Measurements from ENCODE around the gene DCDC1.
A peak's percentile ranks its signal among the peaks of the same experiment; 100 is the strongest.

The DCDC1 gene

GRCh38 chr11:31173926-31174680, 195.4 kb downstream of the DCDC1 start:
- H3K27me3 Mint-ChIP-seq (ENCODE audit: low read depth): no peaks in the 10 kb centered on the region
- H3K4me3 Mint-ChIP-seq: no peak overlapping the region

GRCh38 chr11:31160504-31161422, 208.8 kb downstream of the DCDC1 start:
- H3K27me3 Mint-ChIP-seq (ENCODE audit: low read depth): peaks cover 4% of the 10 kb centered on the region
- no peak overlapping the region for H3K27ac Mint-ChIP-seq
- no peaks in the 10 kb centered on the region for H3K4me1 Mint-ChIP-seq
- H3K36me3 Mint-ChIP-seq (ENCODE audit: low read depth): no peaks in the 10 kb centered on the region
- H3K9me3 Mint-ChIP-seq: no peaks in the 10 kb centered on the region
- H3K4me3 Mint-ChIP-seq: no peak overlapping the region
- TF ChIP-seq, protein P1, sequence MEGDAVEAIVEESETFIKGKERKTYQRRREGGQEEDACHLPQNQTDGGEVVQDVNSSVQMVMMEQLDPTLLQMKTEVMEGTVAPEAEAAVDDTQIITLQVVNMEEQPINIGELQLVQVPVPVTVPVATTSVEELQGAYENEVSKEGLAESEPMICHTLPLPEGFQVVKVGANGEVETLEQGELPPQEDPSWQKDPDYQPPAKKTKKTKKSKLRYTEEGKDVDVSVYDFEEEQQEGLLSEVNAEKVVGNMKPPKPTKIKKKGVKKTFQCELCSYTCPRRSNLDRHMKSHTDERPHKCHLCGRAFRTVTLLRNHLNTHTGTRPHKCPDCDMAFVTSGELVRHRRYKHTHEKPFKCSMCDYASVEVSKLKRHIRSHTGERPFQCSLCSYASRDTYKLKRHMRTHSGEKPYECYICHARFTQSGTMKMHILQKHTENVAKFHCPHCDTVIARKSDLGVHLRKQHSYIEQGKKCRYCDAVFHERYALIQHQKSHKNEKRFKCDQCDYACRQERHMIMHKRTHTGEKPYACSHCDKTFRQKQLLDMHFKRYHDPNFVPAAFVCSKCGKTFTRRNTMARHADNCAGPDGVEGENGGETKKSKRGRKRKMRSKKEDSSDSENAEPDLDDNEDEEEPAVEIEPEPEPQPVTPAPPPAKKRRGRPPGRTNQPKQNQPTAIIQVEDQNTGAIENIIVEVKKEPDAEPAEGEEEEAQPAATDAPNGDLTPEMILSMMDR (IDR thresholded peaks at IDR 0.05; ENCODE audit: unreplicated experiment in 3 of 3): peak in 2 of 3 experiments; percentile 20 to 34

More at GRCh38 chr11:31173926-31174680, 195.4 kb downstream of the DCDC1 start:
- TF ChIP-seq, protein P1 (IDR thresholded peaks at IDR 0.05; ENCODE audit: unreplicated experiment in 3 of 3): no peak
- Mint-ChIP-seq H3K27ac (no peak overlapping the region), H3K9me3 (peaks cover 28% of the 10 kb centered on the region), H3K36me3 (ENCODE audit: low read depth) (no peaks in the 10 kb centered on the region), H3K4me1 (no peaks in the 10 kb centered on the region)

DNA sequence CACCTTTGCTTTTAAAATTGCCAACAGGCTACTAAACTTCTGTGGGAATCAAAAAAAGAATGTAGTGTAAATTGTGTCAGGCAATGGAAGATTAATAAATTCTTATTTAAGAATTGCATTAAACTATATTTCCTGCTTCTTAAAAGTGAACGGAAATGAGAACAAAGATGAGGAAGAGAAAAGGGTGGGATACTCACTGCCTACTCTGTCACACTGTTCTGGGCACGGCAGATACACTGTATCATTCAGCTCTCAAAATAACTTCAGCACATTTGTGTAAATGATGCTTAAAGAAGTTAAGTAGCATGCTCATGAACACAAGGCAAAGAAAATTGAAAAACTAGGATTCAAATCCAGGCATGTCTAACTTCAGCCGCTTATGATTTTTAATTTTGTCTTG, 218.7 kb downstream of the DCDC1 start:
- Mint-ChIP-seq H3K4me1 (no peaks in the 10 kb centered on the region), H3K27me3 (ENCODE audit: low read depth) (no peaks in the 10 kb centered on the region), H3K36me3 (ENCODE audit: low read depth) (no peaks in the 10 kb centered on the region), H3K4me3 (no peak overlapping the region), H3K27ac (no peak overlapping the region), H3K9me3 (no peaks in the 10 kb centered on the region)
- TF ChIP-seq, protein P1 (IDR thresholded peaks at IDR 0.05; ENCODE audit: unreplicated experiment in 3 of 3): no peak

DNA sequence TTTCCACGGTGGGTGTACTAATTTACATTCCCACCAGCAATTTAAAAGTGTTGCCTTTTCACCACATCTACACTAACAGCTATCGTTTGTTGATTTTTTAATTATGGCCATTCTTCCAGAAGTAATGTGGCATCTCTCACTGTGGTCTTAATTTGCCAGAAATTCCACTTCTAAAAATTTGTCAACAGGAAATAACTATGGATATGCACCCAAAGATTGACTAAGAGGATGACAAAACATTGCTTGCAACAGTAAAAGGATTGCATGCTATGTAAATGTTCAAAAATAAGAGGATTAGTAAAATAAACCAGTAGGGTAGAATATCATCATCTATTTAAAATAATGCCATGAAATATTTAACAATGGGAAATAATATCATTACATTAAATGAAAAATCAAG, 219.5 kb downstream of the DCDC1 start:
- H3K36me3 Mint-ChIP-seq (ENCODE audit: low read depth): no peaks in the 10 kb centered on the region
- TF ChIP-seq, protein P1 (IDR thresholded peaks at IDR 0.05; ENCODE audit: unreplicated experiment in 3 of 3): no peak
- H3K27ac Mint-ChIP-seq: no peak overlapping the region
- no peak overlapping the region for H3K4me3 Mint-ChIP-seq
- no peaks in the 10 kb centered on the region for H3K9me3 Mint-ChIP-seq
- H3K4me1 Mint-ChIP-seq: no peaks in the 10 kb centered on the region
- H3K27me3 Mint-ChIP-seq (ENCODE audit: low read depth): no peaks in the 10 kb centered on the region

- Mint-ChIP-seq H3K27ac (peak overlapping the region in 1 of 3 experiments; percentile 59), H3K4me1 (no peaks in the 10 kb centered on the region), H3K27me3 (ENCODE audit: low read depth) (no peaks in the 10 kb centered on the region), H3K36me3 (ENCODE audit: low read depth) (no peaks in the 10 kb centered on the region), H3K9me3 (no peaks in the 10 kb centered on the region), H3K4me3 (peak overlapping the region in 1 of 3 experiments; percentile 21)
- TF ChIP-seq, protein P1 (IDR thresholded peaks at IDR 0.05; ENCODE audit: unreplicated experiment in 3 of 3): no peak
Observed at GRCh38 chr11:31141789-31142188, 227.8 kb downstream of the DCDC1 start.

All from nephron (organoid).